H1 (cell line): Measurements from ENCODE around the gene CMTM5. TPM values are rescaled to one million over a fixed set of nuclear protein-coding genes. Genes with fewer than 3 reads are reported as not detected.

ENCODE experiments used
- JUND ChIP-seq: IDR thresholded peaks from 2 replicates; pipeline ENCODE4 v1.6.1; 2011; ENCODE audit warnings: mild to moderate bottlenecking, improper control_type of control experiment, low read length
- NANOG ChIP-seq: IDR thresholded peaks from 2 replicates; pipeline ENCODE4 v1.6.1; 2011; ENCODE audit warnings: low read length, low read depth, mild to moderate bottlenecking, inconsistent platforms; ENCODE audit not compliant: insufficient read depth, poor library complexity, severe bottlenecking
- ZNF274 ChIP-seq: IDR thresholded peaks from 2 replicates; pipeline ENCODE4 v1.7.0; 2012; ENCODE audit warnings: low read length, borderline replicate concordance; ENCODE audit errors: extremely low read depth
- polyA plus RNA-seq, 7 experiments: library from polyadenylated mRNA; depleted of rRNA in 3 of 7; stranded (reverse) in 5 of 7; unstranded in 2 of 7; fragments of >200 nt in 5 of 7; fragments of 200-250 nt in 2 of 7; gene quantifications; 1 replicate in 5 of 7; 2 replicates in 1 of 7; 4 replicates in 1 of 7; pipeline versions ENCODE4 v1.2.1 to v1.2.3, GENCODE V29; 2011 to 2013; ENCODE audit warnings: missing spikeins in 2 of 7, mixed read lengths in 2 of 7
- total RNA-seq: library from RNA; stranded (reverse); fragmentation: NEBNext Ultra II Directional; extraction: Animal tissue kit (Norgen Biotek cat#: 25700); gene quantifications from 2 replicates; pipeline ENCODE4 v1.2.1, GENCODE V29; 2021

The CMTM5 gene
- total and polyA plus RNA-seq, 2 of the 8 experiments (the other 6 are each of a cell fraction or from before 2014, with no cell fraction given): 2.1 TPM; not detected in 1

GRCh38 chr14:23406725-23407355 is 30.0 kb downstream of the CMTM5 start (continued):
- TF ChIP-seq JUND: no peak
- TF ChIP-seq NANOG: no peak
- TF ChIP-seq ZNF274: no peak
